ENCODE measurements around the gene EIF5B. TPM values are rescaled to one million over a fixed set of nuclear protein-coding genes. Genes with fewer than 3 reads are reported as not detected.

The EIF5B gene
- total RNA-seq, 1 donor from 2014 or later: 44.8 TPM

- H3K4me1 Mint-ChIP-seq (ENCODE audit: unreplicated experiment): no peaks in the 10 kb centered on the region
- no peaks in the 10 kb centered on the region for H3K27me3 Mint-ChIP-seq
- no peak for DNase-seq (ENCODE audit: extremely low spot score, unreplicated experiment)
- peaks cover 11% of the 10 kb centered on the region for H3K36me3 Mint-ChIP-seq
- TF ChIP-seq CTCF (conservative IDR thresholded peaks at IDR 0.05): peak; percentile 33
- H3K9me3 Mint-ChIP-seq: no peaks in the 10 kb centered on the region
- H3K4me3 Mint-ChIP-seq: no peak overlapping the region
- H3K27ac Mint-ChIP-seq: no peak overlapping the region
These were observed 105.6 kb downstream of the EIF5B start for GRCh38 chr2:99442837-99443236.

GRCh38 chr2:99444222-99444621 lies 107.0 kb downstream of the EIF5B start:
- Mint-ChIP-seq H3K36me3 (peaks cover 22% of the 10 kb centered on the region), H3K27me3 (no peaks in the 10 kb centered on the region), H3K27ac (peak overlapping the region; percentile 45), H3K9me3 (no peaks in the 10 kb centered on the region), H3K4me3 (no peak overlapping the region), H3K4me1 (ENCODE audit: unreplicated experiment) (no peaks in the 10 kb centered on the region)
- TF ChIP-seq CTCF (conservative IDR thresholded peaks at IDR 0.05): no peak
- DNase-seq (ENCODE audit: extremely low spot score, unreplicated experiment): no peak

- Mint-ChIP-seq H3K9me3 (no peaks in the 10 kb centered on the region), H3K27me3 (no peaks in the 10 kb centered on the region), H3K36me3 (peaks cover 22% of the 10 kb centered on the region), H3K27ac (no peak overlapping the region), H3K4me3 (no peak overlapping the region), H3K4me1 (ENCODE audit: unreplicated experiment) (no peaks in the 10 kb centered on the region)
- no peak for TF ChIP-seq CTCF (conservative IDR thresholded peaks at IDR 0.05)
- DNase-seq (ENCODE audit: extremely low spot score, unreplicated experiment): no peak
These were observed 107.9 kb downstream of the EIF5B start for GRCh38 chr2:99445065-99445464.

GRCh38 chr2:99448556-99448955 lies 111.4 kb downstream of the EIF5B start:
- DNase-seq (ENCODE audit: extremely low spot score, unreplicated experiment): no peak
- Mint-ChIP-seq H3K27ac (no peak overlapping the region), H3K9me3 (no peaks in the 10 kb centered on the region), H3K4me1 (ENCODE audit: unreplicated experiment) (no peaks in the 10 kb centered on the region), H3K4me3 (no peak overlapping the region), H3K36me3 (peaks cover 28% of the 10 kb centered on the region), H3K27me3 (no peaks in the 10 kb centered on the region)
- no peak for TF ChIP-seq CTCF (conservative IDR thresholded peaks at IDR 0.05)

- Mint-ChIP-seq H3K4me1 (ENCODE audit: unreplicated experiment) (no peaks in the 10 kb centered on the region), H3K4me3 (no peak overlapping the region), H3K27me3 (no peaks in the 10 kb centered on the region), H3K27ac (no peak overlapping the region), H3K9me3 (no peaks in the 10 kb centered on the region), H3K36me3 (peaks cover 28% of the 10 kb centered on the region)
- TF ChIP-seq CTCF (conservative IDR thresholded peaks at IDR 0.05): no peak
- DNase-seq (ENCODE audit: extremely low spot score, unreplicated experiment): no peak
These were observed 113.0 kb downstream of the EIF5B start for GRCh38 chr2:99450199-99450598.

Other genes with a start within 250 kb of the EIF5B start
- 5.6 and 8.2 TPM in 2 replicates for gene C2orf15, start 195.7 kb upstream of the EIF5B start, total RNA-seq (ENCODE audit: low replicate concordance)
- gene TSGA10, start 182.4 kb upstream of the EIF5B start, total RNA-seq (ENCODE audit: low replicate concordance): 7.4 and 10.9 TPM in 2 replicates
- gene LIPT1, start 182.4 kb upstream of the EIF5B start, total RNA-seq (ENCODE audit: low replicate concordance): 5.0 and 5.3 TPM in 2 replicates
- 27.8 and 30.0 TPM in 2 replicates for gene MITD1, start 156.3 kb upstream of the EIF5B start, total RNA-seq (ENCODE audit: low replicate concordance)
- 25.1 and 38.4 TPM in 2 replicates for gene MRPL30, start 156.2 kb upstream of the EIF5B start, total RNA-seq (ENCODE audit: low replicate concordance)
- gene LYG2, start 81.7 kb upstream of the EIF5B start, total RNA-seq (ENCODE audit: low replicate concordance): not detected in 2 replicates
- gene LYG1, start 36.2 kb upstream of the EIF5B start, total RNA-seq (ENCODE audit: low replicate concordance): 1.6 and 2.1 TPM in 2 replicates
- gene TXNDC9, start 1.1 kb upstream of the EIF5B start, total RNA-seq (ENCODE audit: low replicate concordance): 27.6 and 29.1 TPM in 2 replicates
- gene REV1, start 152.6 kb downstream of the EIF5B start, total RNA-seq (ENCODE audit: low replicate concordance): 29.0 and 42.6 TPM in 2 replicates